HepG2 (cell line): ENCODE data around the gene C12orf42. TPM values are rescaled to one million over a fixed set of nuclear protein-coding genes. Genes with fewer than 3 reads are reported as not detected.

Source experiments
- ATAC-seq: fragments of 200-7000 bp; cut with Tn5 transposase; 3 replicates; pipeline ENCODE4 v1.9.1; 2020; ENCODE audit warnings: mild to moderate bottlenecking, moderate library complexity
- BruUV-seq: library from RNA; stranded (reverse); fragments of 400-500 nt; replicated peaks from 2 replicates; lab custom pipeline; 2021; lab: Mats Ljungman, UMichigan
- CTCF ChIA-PET: fragments of 300-600 bp; formaldehyde crosslinking; extraction: SDS; loops from one replicate; lab custom pipeline; 2021; ENCODE audit warnings: low total read pairs, inconsistent platforms, low intra/inter-chr PET ratio; lab: Yijun Ruan, JAX
- POLR2A ChIA-PET: fragments of 350-600 bp; sonication (Branson Sonifier 250); formaldehyde crosslinking; loops from one replicate; lab custom pipeline; 2020; ENCODE audit warnings: antibody characterized with exemption, inconsistent platforms; lab: Yijun Ruan, JAX
- DNase-seq: peaks from one replicate; pipeline ENCODE4 v3.0.0-alpha.2; 2015; ENCODE audit warnings: low spot score
- FAIRE-seq: peaks from 3 replicates; lab custom pipeline; 2011; peaks lifted over from hg19 to GRCh38; lab: Jason Lieb, UNC
- H2AFZ ChIP-seq: one replicate; pipeline ENCODE4 v1.6.1; 2011; ENCODE audit warnings: low read length, inconsistent platforms
- H3K27ac ChIP-seq: fragments of 300-600 bp; 3 replicates; pipeline ENCODE4 v1.8.0; 2011; ENCODE audit warnings: mixed run types, mild to moderate bottlenecking, mixed read lengths, low read length, inconsistent platforms; ENCODE audit not compliant: insufficient read depth; ENCODE audit errors: extremely low read length
- H3K27me3 ChIP-seq, 2 experiments: fragments of 200-600 bp in 1 of 2; 2 replicates in 1 of 2; 3 replicates in 1 of 2; pipeline versions ENCODE4 v1.6.0 to v1.8.0; 2011; ENCODE audit warnings: low read length in 2 of 2, mild to moderate bottlenecking in 2 of 2, moderate library complexity in 2 of 2, inconsistent platforms in 1 of 2; ENCODE audit not compliant: insufficient read depth in 2 of 2, control insufficient read depth in 1 of 2
- H3K36me3 ChIP-seq, 2 experiments: fragments of 200-600 bp in 1 of 2; replicated peaks in 1 of 2; 2 replicates in 1 of 2; 3 replicates in 1 of 2; pipeline versions ENCODE4 v1.5.1 to v1.8.0; 2011; ENCODE audit warnings: low read length in 2 of 2, inconsistent platforms in 1 of 2; ENCODE audit not compliant: insufficient read depth in 2 of 2, control insufficient read depth in 1 of 2
- H3K4me1 ChIP-seq: 2 replicates; pipeline ENCODE4 v1.5.1; 2012; ENCODE audit warnings: low read length, inconsistent platforms; ENCODE audit not compliant: insufficient read depth
- H3K4me2 ChIP-seq: 2 replicates; pipeline ENCODE4 v1.6.0; 2011; ENCODE audit warnings: low read depth, low read length, inconsistent platforms
- H3K4me3 ChIP-seq, 3 experiments: fragments of 200-600 bp in 1 of 3; sonication (generic), shearing (Covaris generic) in 1 of 3; replicated peaks in 1 of 3; 2 replicates each; pipeline ENCODE4 v1.5.1; 2011 to 2016; ENCODE audit warnings: low read length in 3 of 3, inconsistent platforms in 2 of 3, low read depth in 2 of 3, mild to moderate bottlenecking in 2 of 3, control low read depth in 1 of 3, mixed read lengths in 1 of 3; ENCODE audit not compliant: insufficient read depth in 1 of 3
- H3K79me2 ChIP-seq: one replicate; pipeline ENCODE4 v1.6.1; 2011; ENCODE audit warnings: low read length, inconsistent platforms; ENCODE audit not compliant: insufficient read depth
- H3K9ac ChIP-seq: 2 replicates; pipeline ENCODE4 v1.6.0; 2011; ENCODE audit warnings: mild to moderate bottlenecking, low read depth, low read length, inconsistent platforms; ENCODE audit not compliant: insufficient read depth
- H3K9me3 ChIP-seq: 2 replicates; pipeline ENCODE4 v1.5.1; 2012; ENCODE audit warnings: mild to moderate bottlenecking, low read length
- H4K20me1 ChIP-seq: 2 replicates; pipeline ENCODE4 v1.6.0; 2011; ENCODE audit warnings: inconsistent platforms, mild to moderate bottlenecking, low read length, moderate library complexity; ENCODE audit not compliant: insufficient read depth
- HOXA3 ChIP-seq: sonication (generic); formaldehyde crosslinking; IDR thresholded peaks from 2 replicates; pipeline ENCODE4 v1.5.0; 2020; ENCODE audit warnings: missing genetic modification reagents
- LBX2 ChIP-seq: sonication (generic); formaldehyde crosslinking; IDR thresholded peaks from 2 replicates; pipeline ENCODE4 v1.5.0; 2020; ENCODE audit warnings: missing genetic modification reagents, mild to moderate bottlenecking, borderline replicate concordance
- MLX ChIP-seq: IDR thresholded peaks from 2 replicates; pipeline ENCODE4 v1.6.1; 2016
- MYC ChIP-seq: sonication (generic); formaldehyde crosslinking; IDR thresholded peaks from 2 replicates; pipeline ENCODE4 v1.9.0; 2021; ENCODE audit warnings: missing genetic modification reagents, borderline replicate concordance
- NFYB ChIP-seq: sonication (generic); formaldehyde crosslinking; IDR thresholded peaks from 2 replicates; pipeline ENCODE4 v1.4.0; 2020; ENCODE audit warnings: missing genetic modification reagents
- RFX3 ChIP-seq: IDR thresholded peaks from 2 replicates; pipeline ENCODE4 v1.6.1; 2016; ENCODE audit warnings: missing biosample characterization, missing genetic modification reagents
- TSC22D2 ChIP-seq: sonication (generic); formaldehyde crosslinking; IDR thresholded peaks from 2 replicates; pipeline ENCODE4 v1.5.1; 2020; ENCODE audit warnings: missing genetic modification reagents, mild to moderate bottlenecking, borderline replicate concordance
- ZFY ChIP-seq: sonication (generic); formaldehyde crosslinking; IDR thresholded peaks from 2 replicates; pipeline ENCODE4 v1.4.0; 2020; ENCODE audit warnings: missing genetic modification reagents
- ZIK1 ChIP-seq: sonication (generic); formaldehyde crosslinking; IDR thresholded peaks from 2 replicates; pipeline ENCODE4 v1.5.0; 2020; ENCODE audit warnings: mild to moderate bottlenecking, low read depth, missing genetic modification reagents, borderline replicate concordance
- ZNF382 ChIP-seq: sonication (generic); formaldehyde crosslinking; IDR thresholded peaks from 2 replicates; pipeline ENCODE4 v1.5.0; 2020; ENCODE audit warnings: missing genetic modification reagents, mild to moderate bottlenecking, borderline replicate concordance
- ZNF609 ChIP-seq: sonication (generic); formaldehyde crosslinking; IDR thresholded peaks from 2 replicates; pipeline ENCODE4 v1.4.0; 2020; ENCODE audit warnings: mild to moderate bottlenecking, missing genetic modification reagents, borderline replicate concordance
- ZNF614 ChIP-seq: IDR thresholded peaks from 2 replicates; pipeline ENCODE4 v1.6.1; 2018; ENCODE audit warnings: missing biosample characterization, missing genetic modification reagents, inconsistent platforms, borderline replicate concordance
- ZNF816 ChIP-seq: sonication (generic); formaldehyde crosslinking; IDR thresholded peaks from 2 replicates; pipeline ENCODE4 v1.8.0; 2022; ENCODE audit warnings: missing genetic modification reagents, mild to moderate bottlenecking, borderline replicate concordance
- WGBS: methylation state at CpG from one replicate; pipeline ENCODE4 v1.1.6; 2017; ENCODE audit warnings: low lambda C conversion rate; 5-methylcytosine and 5-hydroxymethylcytosine counted together
- in situ Hi-C: cut with HindIII; loops from 2 replicates; pipeline ENCODE4 v1.10.0; 2017; ENCODE audit warnings: low pct_unique_long_range_greater_than_20kb; ENCODE audit not compliant: extremely low pct_ligation_motif_present
- intact Hi-C: fragments of 100-400 bp; cut with micrococcal nuclease; formaldehyde crosslinking; loops from one replicate; pipeline ENCODE4 v1.10.0; 2022; ENCODE audit not compliant: unreplicated experiment
- polyA plus RNA-seq, 8 experiments: library from polyadenylated mRNA; depleted of rRNA in 3 of 8; stranded (reverse) in 7 of 8; unstranded in 1 of 8; fragments of >200 nt; fragmentation: Illumina TruSeq in 4 of 8; extraction: Trizol in 4 of 8; gene quantifications; 2 replicates each; pipeline versions ENCODE4 v1.2.1 to v1.2.3, GENCODE V29; 2011 to 2016; ENCODE audit warnings: low read depth in 4 of 8, missing spikeins in 1 of 8, mixed read lengths in 1 of 8; ENCODE audit not compliant: insufficient read depth in 1 of 8
- total RNA-seq, 5 experiments: library from RNA; depleted of rRNA; stranded (reverse); fragments of >200 nt; fragmentation: Illumina TruSeq; extraction: Trizol; gene quantifications; 2 replicates each; pipeline ENCODE4 v1.2.3, GENCODE V29; 2016; ENCODE audit warnings: low read depth in 1 of 5

C12orf42 gene
- total and polyA plus RNA-seq, 2 of the 13 experiments (the other 11 are each of a cell fraction or from before 2014, with no cell fraction given), result not detected

GRCh38 chr12:103268831-103269514 is 226.8 kb downstream of the C12orf42 start:
- Histone ChIP-seq H3K4me2 (no peak overlapping the region), H3K9ac (no peak overlapping the region), H3K27me3 (no peaks in the 10 kb centered on the region), H3K9me3 (no peaks in the 10 kb centered on the region), H3K4me3 (no peak overlapping the region), H3K36me3 (no peaks in the 10 kb centered on the region), H2AFZ (no peak overlapping the region), H3K27ac (no peak overlapping the region), H4K20me1 (no peaks in the 10 kb centered on the region), H3K79me2 (no peaks in the 10 kb centered on the region), H3K4me1 (no peaks in the 10 kb centered on the region)
- 51% methylated on average over 5 of the region's 5 CpGs for WGBS
- CTCF ChIA-PET, result no interaction called here
- ATAC-seq (no peak), FAIRE-seq (no peak), DNase-seq (no peak)
- BruUV-seq, result no TSS peak
- TF ChIP-seq ZNF609 (CRISPR knock-in tag) (no peak), TSC22D2 (CRISPR knock-in tag) (no peak), NFYB (CRISPR knock-in tag) (no peak), LBX2 (CRISPR knock-in tag) (no peak), ZNF614 (CRISPR knock-in tag) (no peak), ZIK1 (no peak), ZFY (CRISPR knock-in tag) (no peak), RFX3 (CRISPR knock-in tag) (no peak), HOXA3 (no peak), ZNF816 (CRISPR knock-in tag) (no peak), MYC (no peak), ZNF382 (CRISPR knock-in tag) (no peak), MLX (CRISPR knock-in tag) (no peak)
- in situ Hi-C loops (no loop called here), intact Hi-C loops (no loop called here)
- POLR2A ChIA-PET, result no interaction called here
